BLaER1 treated with 17β-estradiol and CSF1 and Interleukin-3, amounts not matched to agents 10 nM and 100 nM (cell line): ENCODE measurements around the gene HOOK1.

Source experiments
- H3K27ac ChIP-seq, 11 experiments: shearing (Covaris generic); formaldehyde crosslinking; 2 replicates each; pipeline ENCODE4 v1.8.1; 2022
- H3K27me3 ChIP-seq, 11 experiments: shearing (Covaris generic); formaldehyde crosslinking; 2 replicates each; pipeline ENCODE4 v1.8.1; 2022
- H3K36me3 ChIP-seq, 11 experiments: shearing (Covaris generic); formaldehyde crosslinking; 2 replicates each; pipeline ENCODE4 v1.8.1; 2022
- H3K4me1 ChIP-seq, 10 experiments: shearing (Covaris generic); formaldehyde crosslinking; 2 replicates each; pipeline ENCODE4 v1.8.1; 2022
- H3K4me2 ChIP-seq, 11 experiments: shearing (Covaris generic); formaldehyde crosslinking; 2 replicates each; pipeline ENCODE4 v1.8.1; 2022
- H3K4me3 ChIP-seq, 10 experiments: shearing (Covaris generic); formaldehyde crosslinking; 2 replicates each; pipeline ENCODE4 v1.8.1; 2022
- H3K9ac ChIP-seq, 11 experiments: shearing (Covaris generic); formaldehyde crosslinking; 2 replicates each; pipeline ENCODE4 v1.8.1; 2022
- H3K9me3 ChIP-seq, 11 experiments: shearing (Covaris generic); formaldehyde crosslinking; replicated peaks in 1 of 11; 2 replicates each; pipeline ENCODE4 v1.8.1; 2022
- H4K20me1 ChIP-seq, 11 experiments: shearing (Covaris generic); formaldehyde crosslinking; 2 replicates each; pipeline ENCODE4 v1.8.1; 2022
- Cebpa-rat ChIP-seq, 11 experiments: shearing (Covaris generic); IDR thresholded peaks; 2 replicates each; pipeline ENCODE4 v1.8.1; 2022

HOOK1 gene

DNA sequence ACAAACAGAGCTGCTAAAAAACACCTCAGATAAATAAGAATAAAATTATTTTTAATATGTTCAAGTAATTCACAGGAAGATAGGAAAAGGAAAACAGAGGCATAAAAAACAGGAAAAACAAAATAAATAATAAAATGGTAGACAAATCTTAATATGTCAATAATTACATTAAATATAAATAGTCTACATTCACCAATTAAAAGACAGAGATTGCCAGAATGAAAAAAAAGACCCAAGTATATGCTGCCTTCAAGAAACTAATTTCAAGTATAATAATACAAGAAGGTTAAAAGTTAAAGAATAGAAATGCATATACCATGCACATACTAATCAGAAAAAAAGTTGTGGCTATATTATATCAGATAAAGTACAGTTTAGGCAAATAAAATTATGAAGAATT is 109.9 kb downstream of the HOOK1 start:
- no peaks in the 10 kb centered on the region for H4K20me1 ChIP-seq
- H3K9me3 ChIP-seq = peaks cover 22 to 37% (median 30%) of the 10 kb centered on the region in 11 experiments; a peak in 21 of 22 replicates
- no peaks in the 10 kb centered on the region for H3K4me1 ChIP-seq
- H3K4me2 ChIP-seq = no peak overlapping the region
- no peak overlapping the region for H3K9ac ChIP-seq
- H3K36me3 ChIP-seq = no peaks in the 10 kb centered on the region
- H3K4me3 ChIP-seq = no peak overlapping the region
- H3K27ac ChIP-seq = no peak overlapping the region
- peaks cover 0 to 13% (median 7%) of the 10 kb centered on the region in 11 experiments; a peak in 12 of 22 replicates for H3K27me3 ChIP-seq
- TF ChIP-seq Cebpa-rat (IDR thresholded peaks at IDR 0.05) = no peak
